SK-N-SH treated with all-trans-retinoic acid at 6 μM for 48 hours (cell line): ENCODE results near the gene NAALADL2.

Experiments used
- ATAC-seq: fragments of 200-7000 bp; cut with Tn5 transposase; 3 replicates; pipeline ENCODE4 v1.9.1; 2020; ENCODE audit warnings: mild to moderate bottlenecking, moderate library complexity
- BACH2 ChIP-seq: fragments of 250-450 bp; sonication (Bioruptor Pico); IDR thresholded peaks from 2 replicates; pipeline ENCODE4 v1.9.0; 2021; ENCODE audit warnings: mild to moderate bottlenecking, borderline replicate concordance
- CREB5 ChIP-seq: fragments of 250-450 bp; sonication (Bioruptor Pico); IDR thresholded peaks from 2 replicates; pipeline ENCODE4 v1.5.1; 2020; ENCODE audit warnings: low read depth, mild to moderate bottlenecking, moderate library complexity
- CSDC2 ChIP-seq: fragments of 250-450 bp; sonication (Bioruptor Pico); IDR thresholded peaks from 2 replicates; pipeline ENCODE4 v1.5.0; 2020; ENCODE audit warnings: mild to moderate bottlenecking, moderate library complexity
- ESRRG ChIP-seq: fragments of 250-450 bp; sonication (Bioruptor Pico); IDR thresholded peaks from 2 replicates; pipeline ENCODE4 v1.6.1; 2021; ENCODE audit warnings: mild to moderate bottlenecking
- ISL1 ChIP-seq: fragments of 250-450 bp; sonication (Bioruptor Pico); IDR thresholded peaks from 2 replicates; pipeline ENCODE4 v2.1.2; 2022; ENCODE audit warnings: mild to moderate bottlenecking, moderate library complexity
- OSR1 ChIP-seq: fragments of 250-450 bp; sonication (Bioruptor Pico); IDR thresholded peaks from 2 replicates; pipeline ENCODE4 v1.8.0; 2022; ENCODE audit warnings: moderate library complexity, mild to moderate bottlenecking, inconsistent platforms
- PATZ1 ChIP-seq: fragments of 250-450 bp; sonication (Bioruptor Pico); IDR thresholded peaks from 2 replicates; pipeline ENCODE4 v1.8.0; 2020; ENCODE audit warnings: mild to moderate bottlenecking, moderate library complexity, borderline replicate concordance
- PPARA ChIP-seq: fragments of 250-450 bp; sonication (Bioruptor Pico); IDR thresholded peaks from 2 replicates; pipeline ENCODE4 v1.5.0; 2020; ENCODE audit warnings: mild to moderate bottlenecking, borderline replicate concordance
- RARB ChIP-seq: fragments of 250-450 bp; sonication (Bioruptor Pico); IDR thresholded peaks from 2 replicates; pipeline ENCODE4 v1.8.0; 2021; ENCODE audit warnings: mild to moderate bottlenecking, moderate library complexity
- SNAI2 ChIP-seq: fragments of 250-450 bp; sonication (Bioruptor Pico); IDR thresholded peaks from 2 replicates; pipeline ENCODE4 v1.5.0; 2020; ENCODE audit warnings: mild to moderate bottlenecking, moderate library complexity
- TOX ChIP-seq: fragments of 250-450 bp; sonication (Bioruptor Pico); IDR thresholded peaks from 2 replicates; pipeline ENCODE4 v1.8.0; 2021; ENCODE audit warnings: mild to moderate bottlenecking, moderate library complexity, borderline replicate concordance
- ZC3H10 ChIP-seq: fragments of 250-450 bp; sonication (Bioruptor Pico); IDR thresholded peaks from 2 replicates; pipeline ENCODE4 v1.5.1; 2021; ENCODE audit warnings: mild to moderate bottlenecking, moderate library complexity
- ZFP3 ChIP-seq: fragments of 250-450 bp; sonication (Bioruptor Pico); IDR thresholded peaks from 2 replicates; pipeline ENCODE4 v1.5.0; 2020; ENCODE audit warnings: mild to moderate bottlenecking, moderate library complexity
- ZNF565 ChIP-seq: fragments of 450-650 bp; formaldehyde crosslinking; conservative IDR thresholded peaks from 2 replicates; pipeline ENCODE4 v1.5.0; 2020; ENCODE audit warnings: low read depth, mild to moderate bottlenecking, moderate library complexity
- ZNF70 ChIP-seq: fragments of 450-650 bp; formaldehyde crosslinking; IDR thresholded peaks from 2 replicates; pipeline ENCODE4 v1.5.0; 2020; ENCODE audit warnings: mild to moderate bottlenecking, moderate library complexity
- ZNF8 ChIP-seq: fragments of 450-650 bp; formaldehyde crosslinking; IDR thresholded peaks from 2 replicates; pipeline ENCODE4 v1.5.0; 2020; ENCODE audit warnings: mild to moderate bottlenecking, moderate library complexity
- TF ChIP-seq, protein P1 (sequence below): fragments of 250-450 bp; sonication (Bioruptor Pico); IDR thresholded peaks from 2 replicates; pipeline ENCODE4 v1.5.0; 2020; ENCODE audit warnings: mild to moderate bottlenecking, moderate library complexity
- TF ChIP-seq, protein P2 (sequence below): fragments of 250-450 bp; sonication (Bioruptor Pico); IDR thresholded peaks from 2 replicates; pipeline ENCODE4 v1.5.1; 2021; ENCODE audit warnings: mild to moderate bottlenecking, moderate library complexity
- TF ChIP-seq, protein P3 (sequence below): fragments of 250-450 bp; sonication (Bioruptor Pico); IDR thresholded peaks from 2 replicates; pipeline ENCODE4 v1.8.0; 2021; ENCODE audit warnings: low read depth, mild to moderate bottlenecking, moderate library complexity, borderline replicate concordance

NAALADL2 gene

DNA sequence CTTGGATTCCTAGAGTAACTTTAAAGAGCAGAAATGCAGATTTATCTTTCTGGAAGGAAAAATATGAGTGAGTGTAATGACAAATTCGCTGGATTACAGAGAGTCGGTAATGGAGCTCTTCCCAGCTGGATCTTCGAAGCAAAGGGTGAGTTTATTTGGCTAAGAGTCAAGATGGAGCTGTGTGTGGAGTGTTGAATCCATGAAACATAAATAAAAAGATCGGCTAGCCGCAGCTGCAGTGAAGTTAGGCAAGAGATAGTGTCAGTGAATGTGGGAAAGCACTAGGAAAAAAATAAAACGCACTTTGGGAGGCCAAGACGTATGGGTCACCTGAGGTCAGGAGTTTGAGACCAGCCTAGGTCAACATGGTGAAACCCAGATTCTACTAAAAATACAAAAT is 10.3 kb downstream of the NAALADL2 start (continued):
- TF ChIP-seq, protein P1, sequence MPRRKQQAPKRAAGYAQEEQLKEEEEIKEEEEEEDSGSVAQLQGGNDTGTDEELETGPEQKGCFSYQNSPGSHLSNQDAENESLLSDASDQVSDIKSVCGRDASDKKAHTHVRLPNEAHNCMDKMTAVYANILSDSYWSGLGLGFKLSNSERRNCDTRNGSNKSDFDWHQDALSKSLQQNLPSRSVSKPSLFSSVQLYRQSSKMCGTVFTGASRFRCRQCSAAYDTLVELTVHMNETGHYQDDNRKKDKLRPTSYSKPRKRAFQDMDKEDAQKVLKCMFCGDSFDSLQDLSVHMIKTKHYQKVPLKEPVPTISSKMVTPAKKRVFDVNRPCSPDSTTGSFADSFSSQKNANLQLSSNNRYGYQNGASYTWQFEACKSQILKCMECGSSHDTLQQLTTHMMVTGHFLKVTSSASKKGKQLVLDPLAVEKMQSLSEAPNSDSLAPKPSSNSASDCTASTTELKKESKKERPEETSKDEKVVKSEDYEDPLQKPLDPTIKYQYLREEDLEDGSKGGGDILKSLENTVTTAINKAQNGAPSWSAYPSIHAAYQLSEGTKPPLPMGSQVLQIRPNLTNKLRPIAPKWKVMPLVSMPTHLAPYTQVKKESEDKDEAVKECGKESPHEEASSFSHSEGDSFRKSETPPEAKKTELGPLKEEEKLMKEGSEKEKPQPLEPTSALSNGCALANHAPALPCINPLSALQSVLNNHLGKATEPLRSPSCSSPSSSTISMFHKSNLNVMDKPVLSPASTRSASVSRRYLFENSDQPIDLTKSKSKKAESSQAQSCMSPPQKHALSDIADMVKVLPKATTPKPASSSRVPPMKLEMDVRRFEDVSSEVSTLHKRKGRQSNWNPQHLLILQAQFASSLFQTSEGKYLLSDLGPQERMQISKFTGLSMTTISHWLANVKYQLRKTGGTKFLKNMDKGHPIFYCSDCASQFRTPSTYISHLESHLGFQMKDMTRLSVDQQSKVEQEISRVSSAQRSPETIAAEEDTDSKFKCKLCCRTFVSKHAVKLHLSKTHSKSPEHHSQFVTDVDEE, result no peak
- TF ChIP-seq, protein P2, sequence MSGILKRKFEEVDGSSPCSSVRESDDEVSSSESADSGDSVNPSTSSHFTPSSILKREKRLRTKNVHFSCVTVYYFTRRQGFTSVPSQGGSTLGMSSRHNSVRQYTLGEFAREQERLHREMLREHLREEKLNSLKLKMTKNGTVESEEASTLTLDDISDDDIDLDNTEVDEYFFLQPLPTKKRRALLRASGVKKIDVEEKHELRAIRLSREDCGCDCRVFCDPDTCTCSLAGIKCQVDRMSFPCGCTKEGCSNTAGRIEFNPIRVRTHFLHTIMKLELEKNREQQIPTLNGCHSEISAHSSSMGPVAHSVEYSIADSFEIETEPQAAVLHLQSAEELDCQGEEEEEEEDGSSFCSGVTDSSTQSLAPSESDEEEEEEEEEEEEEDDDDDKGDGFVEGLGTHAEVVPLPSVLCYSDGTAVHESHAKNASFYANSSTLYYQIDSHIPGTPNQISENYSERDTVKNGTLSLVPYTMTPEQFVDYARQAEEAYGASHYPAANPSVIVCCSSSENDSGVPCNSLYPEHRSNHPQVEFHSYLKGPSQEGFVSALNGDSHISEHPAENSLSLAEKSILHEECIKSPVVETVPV (CRISPR knock-in tag), result no peak
- TF ChIP-seq OSR1 (CRISPR knock-in tag), result no peak

- no peak for ATAC-seq
- TF ChIP-seq, protein P1, result no peak
- TF ChIP-seq CREB5 (CRISPR knock-in tag) (no peak), TOX (no peak), CSDC2 (no peak), BACH2 (no peak), PPARA (CRISPR knock-in tag) (no peak), RARB (CRISPR knock-in tag) (no peak), ESRRG (CRISPR knock-in tag) (no peak), ZNF565 (CRISPR knock-in tag) (no peak), SNAI2 (CRISPR knock-in tag) (no peak), ISL1 (CRISPR knock-in tag) (no peak), ZFP3 (no peak), ZNF70 (no peak), ZNF8 (no peak), ZC3H10 (CRISPR knock-in tag) (no peak), PATZ1 (no peak)
- TF ChIP-seq, protein P2 (CRISPR knock-in tag), result no peak
- TF ChIP-seq, protein P3, sequence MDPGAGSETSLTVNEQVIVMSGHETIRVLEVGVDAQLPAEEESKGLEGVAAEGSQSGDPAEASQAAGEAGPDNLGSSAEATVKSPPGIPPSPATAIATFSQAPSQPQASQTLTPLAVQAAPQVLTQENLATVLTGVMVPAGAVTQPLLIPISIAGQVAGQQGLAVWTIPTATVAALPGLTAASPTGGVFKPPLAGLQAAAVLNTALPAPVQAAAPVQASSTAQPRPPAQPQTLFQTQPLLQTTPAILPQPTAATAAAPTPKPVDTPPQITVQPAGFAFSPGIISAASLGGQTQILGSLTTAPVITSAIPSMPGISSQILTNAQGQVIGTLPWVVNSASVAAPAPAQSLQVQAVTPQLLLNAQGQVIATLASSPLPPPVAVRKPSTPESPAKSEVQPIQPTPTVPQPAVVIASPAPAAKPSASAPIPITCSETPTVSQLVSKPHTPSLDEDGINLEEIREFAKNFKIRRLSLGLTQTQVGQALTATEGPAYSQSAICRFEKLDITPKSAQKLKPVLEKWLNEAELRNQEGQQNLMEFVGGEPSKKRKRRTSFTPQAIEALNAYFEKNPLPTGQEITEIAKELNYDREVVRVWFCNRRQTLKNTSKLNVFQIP (CRISPR knock-in tag), result no peak
Observed at GRCh38 chr3:174873832-174874657, 14.9 kb downstream of the NAALADL2 start.
